ENCODE measurements around the gene KIR2DL4.
"Not testable (repeated sequence)": the region's sequence is repeated elsewhere in the genome, so short reads cannot be mapped to it uniquely, and the experiment has no call there.

Gene KIR2DL4

GRCh38 chr19:54850930-54851329 is 47.5 kb downstream of the KIR2DL4 start:
- no peak for TF ChIP-seq POLR2AphosphoS5 (IDR thresholded peaks at IDR 0.05; ENCODE audit: borderline replicate concordance, low read depth, low read length)
- no peak for TF ChIP-seq EZH2 (IDR thresholded peaks at IDR 0.05)
- TF ChIP-seq FOXP2 (optimal IDR thresholded peaks at IDR 0.05; ENCODE audit: control extremely low read depth, extremely low read length, insufficient read depth) = no peak
- Histone ChIP-seq H3K9me3 (ENCODE audit: low read depth, low read length) (no peaks in the 10 kb centered on the region), H3K36me3 (ENCODE audit: insufficient read depth, low read length) (no peaks in the 10 kb centered on the region), H3K9ac (ENCODE audit: insufficient read length) (no peak overlapping the region), H3K4me3 (no peak overlapping the region), H3K27ac (no peak overlapping the region)
- DNase-seq (ENCODE audit: low read depth, low spot score) = no peak

GRCh38 chr19:54851353-54851752 is 47.9 kb downstream of the KIR2DL4 start:
- Histone ChIP-seq H3K27ac (no peak overlapping the region), H3K9ac (ENCODE audit: insufficient read length) (no peak overlapping the region), H3K4me3 (no peak overlapping the region), H3K9me3 (ENCODE audit: low read depth, low read length) (no peaks in the 10 kb centered on the region), H3K36me3 (ENCODE audit: insufficient read depth, low read length) (no peaks in the 10 kb centered on the region)
- no peak for TF ChIP-seq POLR2AphosphoS5 (IDR thresholded peaks at IDR 0.05; ENCODE audit: borderline replicate concordance, low read depth, low read length)
- TF ChIP-seq EZH2 (IDR thresholded peaks at IDR 0.05) = no peak
- TF ChIP-seq FOXP2 (optimal IDR thresholded peaks at IDR 0.05; ENCODE audit: control extremely low read depth, extremely low read length, insufficient read depth) = no peak
- DNase-seq (ENCODE audit: low read depth, low spot score) = no peak

- H3K27ac ChIP-seq; H3K36me3 ChIP-seq (ENCODE audit: insufficient read depth, low read length); H3K4me3 ChIP-seq; H3K9me3 ChIP-seq (ENCODE audit: low read depth, low read length); H3K9ac ChIP-seq (ENCODE audit: insufficient read length); DNase-seq (ENCODE audit: low read depth, low spot score): not testable (repeated sequence)
These were observed 51.8 kb downstream of the KIR2DL4 start for GRCh38 chr19:54855241-54855640.

GRCh38 chr19:54858476-54858875 is 55.1 kb downstream of the KIR2DL4 start:
- H3K4me3 ChIP-seq; DNase-seq (ENCODE audit: low read depth, low spot score); H3K9ac ChIP-seq (ENCODE audit: insufficient read length); H3K9me3 ChIP-seq (ENCODE audit: low read depth, low read length); H3K36me3 ChIP-seq (ENCODE audit: insufficient read depth, low read length); H3K27ac ChIP-seq: not testable (repeated sequence)

- H3K27ac ChIP-seq; H3K9ac ChIP-seq (ENCODE audit: insufficient read length); H3K9me3 ChIP-seq (ENCODE audit: low read depth, low read length); H3K36me3 ChIP-seq (ENCODE audit: insufficient read depth, low read length); H3K4me3 ChIP-seq; DNase-seq (ENCODE audit: low read depth, low spot score): not testable (repeated sequence)
These were observed 56.0 kb downstream of the KIR2DL4 start for GRCh38 chr19:54859421-54859820.

- H3K27ac ChIP-seq; H3K9me3 ChIP-seq (ENCODE audit: low read depth, low read length); H3K4me3 ChIP-seq; H3K9ac ChIP-seq (ENCODE audit: insufficient read length); DNase-seq (ENCODE audit: low read depth, low spot score); H3K36me3 ChIP-seq (ENCODE audit: insufficient read depth, low read length): not testable (repeated sequence)
These were observed 60.0 kb downstream of the KIR2DL4 start for GRCh38 chr19:54863459-54863858.

All from SK-N-MC (cell line).